IMR-90 (cell line): ENCODE data around the gene PHOX2A. TPM values are rescaled to one million over a fixed set of nuclear protein-coding genes. Genes with fewer than 3 reads are reported as not detected.

Experiments
- ATAC-seq: fragments of 200-7000 bp; cut with Tn5 transposase; 2 replicates; pipeline ENCODE4 v1.9.1; 2020; ENCODE audit warnings: low read depth, mild to moderate bottlenecking, moderate library complexity
- BruUV-seq: library from RNA; stranded (reverse); fragments of 400-500 nt; replicated peaks from 2 replicates; lab custom pipeline; 2021; lab: Mats Ljungman, UMichigan
- CTCF ChIA-PET: fragments of 300-600 bp; formaldehyde crosslinking; extraction: SDS; loops from one replicate; lab custom pipeline; 2021; ENCODE audit warnings: antibody characterized with exemption; lab: Yijun Ruan, JAX
- POLR2A ChIA-PET: fragments of 300-600 bp; sonication (Branson Sonifier 250); formaldehyde crosslinking; loops from one replicate; lab custom pipeline; 2022; ENCODE audit warnings: antibody characterized with exemption; ENCODE audit not compliant: unreplicated experiment; lab: Charles Lee
- DNase-seq: peaks from one replicate; pipeline ENCODE4 v3.0.0; 2013
- H2AFZ ChIP-seq: replicated peaks from 2 replicates; pipeline ENCODE3; 2013; ENCODE audit warnings: low read length, mild to moderate bottlenecking; ENCODE audit not compliant: poor library complexity
- H2AK5ac ChIP-seq: 2 replicates; pipeline ENCODE4 v1.6.1; 2013; ENCODE audit warnings: low read depth, low read length, inconsistent platforms
- H2AK9ac ChIP-seq: replicated peaks from 2 replicates; pipeline ENCODE3; 2013; ENCODE audit warnings: mild to moderate bottlenecking, low read depth, low read length, moderate library complexity; ENCODE audit not compliant: poor library complexity
- H2BK120ac ChIP-seq: 2 replicates; pipeline ENCODE4 v1.6.1; 2013; ENCODE audit warnings: low read depth, low read length, inconsistent platforms
- H2BK15ac ChIP-seq: 3 replicates; pipeline ENCODE4 v1.6.1; 2013; ENCODE audit warnings: low read depth, low read length, inconsistent platforms
- H2BK20ac ChIP-seq: 2 replicates; pipeline ENCODE4 v1.6.1; 2013; ENCODE audit warnings: low read depth, mild to moderate bottlenecking, inconsistent platforms, low read length, moderate library complexity
- H2BK5ac ChIP-seq: 2 replicates; pipeline ENCODE4 v1.6.1; 2013; ENCODE audit warnings: mild to moderate bottlenecking, low read depth, low read length, inconsistent platforms; ENCODE audit not compliant: poor library complexity, severe bottlenecking
- H3K14ac ChIP-seq: replicated peaks from 2 replicates; pipeline ENCODE4 v1.6.1; 2013; ENCODE audit warnings: low read depth, low read length, inconsistent platforms
- H3K18ac ChIP-seq: 2 replicates; pipeline ENCODE4 v1.6.1; 2013; ENCODE audit warnings: low read depth, low read length, control low read depth
- H3K23ac ChIP-seq: 2 replicates; pipeline ENCODE4 v1.6.1; 2013; ENCODE audit warnings: low read depth, low read length, inconsistent platforms
- H3K27ac ChIP-seq: 2 replicates; pipeline ENCODE4 v1.5.1; 2013; ENCODE audit warnings: mild to moderate bottlenecking, control low read depth, low read length; ENCODE audit not compliant: insufficient read depth
- H3K27me3 ChIP-seq: 2 replicates; pipeline ENCODE4 v1.6.1; 2013; ENCODE audit warnings: low read length; ENCODE audit not compliant: control insufficient read depth, insufficient read depth
- H3K36me3 ChIP-seq: 2 replicates; pipeline ENCODE4 v1.6.1; 2013; ENCODE audit warnings: low read length, mixed read lengths; ENCODE audit not compliant: control insufficient read depth, insufficient read depth
- H3K4ac ChIP-seq: 2 replicates; pipeline ENCODE4 v1.6.1; 2013; ENCODE audit warnings: low read depth, low read length, inconsistent platforms
- H3K4me1 ChIP-seq: 2 replicates; pipeline ENCODE4 v1.6.1; 2013; ENCODE audit warnings: low read length, mixed read lengths; ENCODE audit not compliant: control insufficient read depth, insufficient read depth
- H3K4me2 ChIP-seq: 2 replicates; pipeline ENCODE4 v1.6.1; 2013; ENCODE audit warnings: low read depth, mild to moderate bottlenecking, control low read depth, low read length, moderate library complexity
- H3K4me3 ChIP-seq: 2 replicates; pipeline ENCODE4 v1.5.1; 2013; ENCODE audit warnings: low read depth, mild to moderate bottlenecking, control low read depth, low read length, moderate library complexity; ENCODE audit not compliant: insufficient read depth
- H3K56ac ChIP-seq: 2 replicates; pipeline ENCODE4 v1.6.1; 2013; ENCODE audit warnings: low read length, inconsistent platforms; ENCODE audit not compliant: insufficient read depth; ENCODE audit errors: extremely low read depth
- H3K79me1 ChIP-seq, 2 experiments: 2 replicates each; pipeline ENCODE4 v1.6.1; 2013; ENCODE audit warnings: low read length in 2 of 2, inconsistent platforms in 1 of 2, low read depth in 1 of 2
- H3K9ac ChIP-seq: 2 replicates; pipeline ENCODE4 v1.6.1; 2013; ENCODE audit warnings: low read depth, low read length, control low read depth
- H3K9me1 ChIP-seq: 2 replicates; pipeline ENCODE4 v1.6.1; 2013; ENCODE audit warnings: low read length, inconsistent platforms; ENCODE audit not compliant: insufficient read depth
- H3K9me3 ChIP-seq: 2 replicates; pipeline ENCODE4 v1.6.1; 2013; ENCODE audit warnings: low read length; ENCODE audit not compliant: control insufficient read depth, insufficient read depth
- H4K20me1 ChIP-seq: 2 replicates; pipeline ENCODE4 v1.6.1; 2013; ENCODE audit warnings: low read length, inconsistent platforms; ENCODE audit not compliant: insufficient read depth
- H4K5ac ChIP-seq: 2 replicates; pipeline ENCODE4 v1.6.1; 2013; ENCODE audit warnings: mild to moderate bottlenecking, low read depth, low read length, control low read depth
- H4K8ac ChIP-seq, 2 experiments: 2 replicates each; pipeline ENCODE4 v1.6.1; 2013; ENCODE audit warnings: low read depth in 2 of 2, low read length in 2 of 2, control low read depth in 1 of 2, inconsistent platforms in 1 of 2
- H4K91ac ChIP-seq: 2 replicates; pipeline ENCODE4 v1.6.1; 2013; ENCODE audit warnings: low read depth, low read length, inconsistent platforms; ENCODE audit not compliant: insufficient read depth
- BHLHE40 ChIP-seq: fragments of 150-350 bp; IDR thresholded peaks from 2 replicates; pipeline ENCODE4 v1.6.1; 2016; ENCODE audit warnings: mild to moderate bottlenecking, low read depth, low read length
- CEBPB ChIP-seq: IDR thresholded peaks from 2 replicates; pipeline ENCODE4 v1.6.1; 2012; ENCODE audit warnings: low read depth, low read length, improper control_type of control experiment
- CHD1 ChIP-seq: IDR thresholded peaks from 2 replicates; pipeline ENCODE4 v1.6.1; 2012; ENCODE audit warnings: low read depth, low read length, improper control_type of control experiment
- MAFK ChIP-seq: IDR thresholded peaks from 2 replicates; pipeline ENCODE4 v1.6.1; 2012; ENCODE audit warnings: low read depth, low read length, improper control_type of control experiment
- MAZ ChIP-seq: IDR thresholded peaks from 2 replicates; pipeline ENCODE4 v1.6.1; 2012; ENCODE audit warnings: low read depth, mild to moderate bottlenecking, low read length, improper control_type of control experiment, moderate library complexity, borderline replicate concordance
- MXI1 ChIP-seq: IDR thresholded peaks from 2 replicates; pipeline ENCODE4 v1.6.1; 2012; ENCODE audit warnings: low read depth, mild to moderate bottlenecking, low read length, moderate library complexity, borderline replicate concordance
- NFE2L2 ChIP-seq: fragments of 150-350 bp; IDR thresholded peaks from 2 replicates; pipeline ENCODE4 v1.6.1; 2016; ENCODE audit warnings: low read depth, mild to moderate bottlenecking, low read length
- POLR2A ChIP-seq: IDR thresholded peaks from 2 replicates; pipeline ENCODE4 v1.6.1; 2012; ENCODE audit warnings: mild to moderate bottlenecking, low read depth, low read length
- RCOR1 ChIP-seq: IDR thresholded peaks from 2 replicates; pipeline ENCODE4 v1.6.1; 2012; ENCODE audit warnings: mild to moderate bottlenecking, low read length, improper control_type of control experiment; ENCODE audit not compliant: insufficient replicate concordance
- RFX5 ChIP-seq: IDR thresholded peaks from 2 replicates; pipeline ENCODE4 v1.8.0; 2012; ENCODE audit warnings: low read depth, mild to moderate bottlenecking, low read length, moderate library complexity
- SMC3 ChIP-seq: fragments of 150-350 bp; IDR thresholded peaks from 2 replicates; pipeline ENCODE4 v1.6.1; 2016; ENCODE audit warnings: low read depth, mild to moderate bottlenecking, antibody characterized with exemption, low read length, moderate library complexity
- WGBS, 2 experiments: methylation state at CpG; one replicate each; pipeline versions ENCODE4 v1.1.5 to v1.1.7; 2013; ENCODE audit warnings: missing lambda C conversion rate in 2 of 2; ENCODE audit not compliant: insufficient read length in 1 of 2; ENCODE audit errors: extremely low coverage in 2 of 2; 5-methylcytosine and 5-hydroxymethylcytosine counted together
- dilution Hi-C: fragments of 300-500 bp; cut with HindIII; formaldehyde crosslinking; loops from one replicate; pipeline ENCODE4 v1.14.3; 2018; ENCODE audit warnings: low sequenced_read_pairs; ENCODE audit not compliant: unreplicated experiment
- in situ Hi-C: fragments of 300-500 bp; cut with MboI; formaldehyde crosslinking; loops from 3 replicates; pipeline ENCODE4 v1.14.3; 2019; ENCODE audit warnings: low sequenced_read_pairs, inconsistent platforms, mixed read lengths
- intact Hi-C: fragments of 100-400 bp; cut with micrococcal nuclease; formaldehyde crosslinking; loops from 2 replicates; pipeline ENCODE4 v1.10.0; 2022
- polyA plus RNA-seq, 3 experiments: library from polyadenylated mRNA; depleted of rRNA; stranded (reverse); fragments of >200 nt; gene quantifications; 2 replicates each; pipeline ENCODE4 v1.2.3, GENCODE V29; 2012; ENCODE audit warnings: low replicate concordance in 1 of 3
- total RNA-seq: library from RNA; depleted of rRNA; stranded (reverse); fragments of >200 nt; gene quantifications from 2 replicates; pipeline ENCODE4 v1.2.3, GENCODE V29; 2012
- TF ChIP-seq, protein P1 (sequence below): fragments of 150-350 bp; IDR thresholded peaks from 2 replicates; pipeline ENCODE4 v1.6.1; 2017; ENCODE audit warnings: mild to moderate bottlenecking, antibody characterized with exemption, low read length, low read depth
- TF ChIP-seq, protein P2 (sequence below): fragments of 150-350 bp; IDR thresholded peaks from 2 replicates; pipeline ENCODE4 v1.6.1; 2016; ENCODE audit warnings: low read depth, mild to moderate bottlenecking, low read length, moderate library complexity, borderline replicate concordance

The PHOX2A gene
- total and polyA plus RNA-seq, 2 of the 4 experiments (the other 2 are of a cell fraction) = not detected

DNA sequence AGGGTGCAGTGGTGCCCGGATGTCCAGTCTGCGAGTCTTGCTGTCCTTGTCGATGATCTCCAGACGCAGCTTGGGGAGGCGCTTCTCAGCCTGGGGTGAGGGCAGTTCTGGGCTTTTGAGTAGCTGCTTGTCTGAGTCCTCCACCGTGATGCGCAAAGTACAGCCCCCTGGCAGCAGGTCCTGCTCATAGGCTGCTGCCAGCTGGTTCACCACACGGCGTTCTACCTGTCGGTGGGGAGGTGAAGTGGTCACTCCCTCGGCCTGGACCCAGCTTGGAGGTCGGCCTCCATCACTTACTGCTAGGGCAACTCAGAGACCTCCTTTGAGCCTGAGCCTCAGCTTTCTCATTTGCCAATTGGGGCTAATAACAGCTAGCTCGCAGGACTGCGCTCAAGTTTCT lies 49.4 kb upstream of the PHOX2A start:
- Histone ChIP-seq H4K8ac (no peak overlapping the region), H3K4me1 (no peaks in the 10 kb centered on the region), H3K4me3 (no peak overlapping the region), H3K9me1 (0 out of 2 replicates have a peak, but pooled peaks cover 2% of the 10 kb centered on the region), H3K23ac (no peak overlapping the region), H2BK20ac (no peak overlapping the region), H2AFZ (no peak overlapping the region), H2AK9ac (no peak overlapping the region), H2AK5ac (no peak overlapping the region), H4K5ac (no peak overlapping the region), H3K79me1 (no peaks in the 10 kb centered on the region), H3K36me3 (peaks cover 20% of the 10 kb centered on the region), H2BK5ac (no peak overlapping the region), H3K9me3 (no peaks in the 10 kb centered on the region), H2BK120ac (no peak overlapping the region), H4K91ac (no peak overlapping the region), H3K27ac (no peak overlapping the region), H3K56ac (no peak overlapping the region), H3K4ac (no peak overlapping the region), H4K20me1 (no peaks in the 10 kb centered on the region), H3K18ac (no peak overlapping the region), H3K4me2 (no peak overlapping the region), H3K27me3 (no peaks in the 10 kb centered on the region), H2BK15ac (no peak overlapping the region), H3K9ac (no peak overlapping the region), H3K14ac (no peak overlapping the region)
- BruUV-seq = no TSS peak
- DNase-seq = no peak
- 96% methylated on average over 9 of the region's 14 CpGs; no CpG with 5 or more reads in 1 of the 2 experiments for WGBS, 2 experiments
- ATAC-seq = no peak
- intact Hi-C loops = no loop called here
- ChIA-PET POLR2A (no interaction called here), CTCF (interaction anchor here (1.6 kb wide), 1 partner anchor 141 kb away, joined by 3 read pairs; the partner anchor contains the start of gene CLPB)
- no peak for TF ChIP-seq MAFK
- TF ChIP-seq, protein P1, sequence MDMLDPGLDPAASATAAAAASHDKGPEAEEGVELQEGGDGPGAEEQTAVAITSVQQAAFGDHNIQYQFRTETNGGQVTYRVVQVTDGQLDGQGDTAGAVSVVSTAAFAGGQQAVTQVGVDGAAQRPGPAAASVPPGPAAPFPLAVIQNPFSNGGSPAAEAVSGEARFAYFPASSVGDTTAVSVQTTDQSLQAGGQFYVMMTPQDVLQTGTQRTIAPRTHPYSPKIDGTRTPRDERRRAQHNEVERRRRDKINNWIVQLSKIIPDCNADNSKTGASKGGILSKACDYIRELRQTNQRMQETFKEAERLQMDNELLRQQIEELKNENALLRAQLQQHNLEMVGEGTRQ = no peak
- no peak for TF ChIP-seq MXI1
- no peak for TF ChIP-seq CHD1
- no peak for TF ChIP-seq RFX5
- no peak for TF ChIP-seq POLR2A
- no peak for TF ChIP-seq CEBPB
- no peak for TF ChIP-seq BHLHE40
- no peak for TF ChIP-seq NFE2L2
- no peak for TF ChIP-seq RCOR1
- no peak for TF ChIP-seq SMC3
- no peak for TF ChIP-seq MAZ
- TF ChIP-seq, protein P2, sequence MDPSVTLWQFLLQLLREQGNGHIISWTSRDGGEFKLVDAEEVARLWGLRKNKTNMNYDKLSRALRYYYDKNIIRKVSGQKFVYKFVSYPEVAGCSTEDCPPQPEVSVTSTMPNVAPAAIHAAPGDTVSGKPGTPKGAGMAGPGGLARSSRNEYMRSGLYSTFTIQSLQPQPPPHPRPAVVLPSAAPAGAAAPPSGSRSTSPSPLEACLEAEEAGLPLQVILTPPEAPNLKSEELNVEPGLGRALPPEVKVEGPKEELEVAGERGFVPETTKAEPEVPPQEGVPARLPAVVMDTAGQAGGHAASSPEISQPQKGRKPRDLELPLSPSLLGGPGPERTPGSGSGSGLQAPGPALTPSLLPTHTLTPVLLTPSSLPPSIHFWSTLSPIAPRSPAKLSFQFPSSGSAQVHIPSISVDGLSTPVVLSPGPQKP = no peak
- in situ Hi-C loops = no loop called here
- dilution Hi-C loops = no loop called here
